Transverse colon (tissue), 4 donors: ENCODE measurements around the gene TUBB1. TPM values are rescaled to one million over a fixed set of nuclear protein-coding genes. Genes with fewer than 3 reads are reported as not detected.

Experiments
- DNase-seq: peaks from one replicate; pipeline ENCODE4 v3.0.0-alpha.2; 2019
- H3K27ac ChIP-seq, 4 donors: fragments of 200-600 bp; sonication (generic); 2 replicates each; pipeline ENCODE4 v1.5.1; 2016 to 2018; ENCODE audit warnings: inconsistent platforms in 4 of 4
- H3K27me3 ChIP-seq: fragments of 200-600 bp; sonication (generic); 2 replicates; pipeline ENCODE4 v1.5.1; 2017; ENCODE audit warnings: inconsistent platforms
- H3K36me3 ChIP-seq, 4 donors: fragments of 200-600 bp; sonication (generic); 2 replicates each; pipeline ENCODE4 v1.5.1; 2017 to 2019; ENCODE audit warnings: inconsistent platforms in 4 of 4
- H3K4me1 ChIP-seq, 4 donors: fragments of 200-600 bp; sonication (generic); 2 replicates each; pipeline ENCODE4 v1.5.1; 2017 to 2020; ENCODE audit warnings: inconsistent platforms in 4 of 4
- H3K4me3 ChIP-seq, 4 donors: fragments of 200-600 bp; sonication (generic); 1 replicate in 1 of 4; 2 replicates in 3 of 4; pipeline versions ENCODE4 v1.5.1 to v1.6.1; 2017 to 2019; ENCODE audit warnings: inconsistent platforms in 4 of 4
- H3K9me3 ChIP-seq, 2 donors: fragments of 200-600 bp; sonication (generic); 2 replicates each; pipeline ENCODE4 v1.5.1; 2017 to 2019; ENCODE audit warnings: inconsistent platforms in 2 of 2
- CTCF ChIP-seq, 5 experiments: fragments of 200-600 bp in 3 of 5; fragments of 450-650 bp in 2 of 5; sonication (generic) in 3 of 5; IDR thresholded peaks; 1 replicate in 2 of 5; 2 replicates in 3 of 5; pipeline ENCODE4 v1.5.1; 2016 to 2017; ENCODE audit warnings: antibody characterized with exemption in 5 of 5, inconsistent platforms in 3 of 5, mild to moderate bottlenecking in 2 of 5, moderate library complexity in 1 of 5
- EP300 ChIP-seq: sonication (generic); formaldehyde crosslinking; IDR thresholded peaks from one replicate; pipeline ENCODE4 v1.6.1; 2017; ENCODE audit warnings: antibody characterized with exemption, low read depth
- POLR2A ChIP-seq: fragments of 450-650 bp; IDR thresholded peaks from one replicate; pipeline ENCODE4 v1.6.1; 2016; ENCODE audit warnings: antibody characterized with exemption, mild to moderate bottlenecking, moderate library complexity
- POLR2AphosphoS5 ChIP-seq, 3 donors: sonication (generic); formaldehyde crosslinking; IDR thresholded peaks; one replicate each; pipeline ENCODE4 v1.6.1; 2016; ENCODE audit warnings: antibody characterized with exemption in 3 of 3
- WGBS, 2 donors: methylation state at CpG; one replicate each; pipeline ENCODE4 v1.1.5; 2018; ENCODE audit warnings: low coverage in 1 of 2; 5-methylcytosine and 5-hydroxymethylcytosine counted together
- in situ Hi-C, 4 donors: fragments of 200-750 bp; cut with MboI; loops; one replicate each; pipeline versions ENCODE4 v1.15.0 to v1.15.1; 2017; ENCODE audit warnings: low sequenced_read_pairs in 3 of 4, low pct_ligation_motif_present in 1 of 4, low pct_unique_long_range_greater_than_20kb in 1 of 4
- intact Hi-C: fragments of 100-400 bp; cut with DNase I; formaldehyde crosslinking; loops from one replicate; pipeline ENCODE4 v1.15.1; 2023; ENCODE audit warnings: low total_unique reads
- total RNA-seq, 4 donors: library from RNA; depleted of rRNA; stranded (reverse); fragments of >200 nt; gene quantifications; one replicate each; pipeline ENCODE4 v1.1.0, GENCODE V29; 2016

TUBB1 gene
- total RNA-seq, result not detected

- Histone ChIP-seq H3K9me3 (no peaks in the 10 kb centered on the region), H3K4me3 (no peak within 1 kb of the TSS), H3K27me3 (no peaks in the 10 kb centered on the region), H3K36me3 (peaks cover 0 to 5% (median 2%) of the 10 kb centered on the region in 4 donors), H3K4me1 (no peaks in the 10 kb centered on the region), H3K27ac (no peak within 1 kb of the TSS)
- TF ChIP-seq POLR2A, result no peak
- no peak for TF ChIP-seq EP300
- TF ChIP-seq CTCF (IDR thresholded peaks at IDR 0.05), result no peak
- no peak for TF ChIP-seq POLR2AphosphoS5 (IDR thresholded peaks at IDR 0.05)
- in situ Hi-C loops (no loop called here), intact Hi-C loops (no loop called here)
- no peak for DNase-seq
- 97 to 100% methylated on average over 2 to 5 of the region's 5 CpGs for WGBS, 2 donors
Measured at GRCh38 chr20:59019217-59019616, at the start of gene TUBB1. TSS of gene TUBB1 (plus strand) at chr20:59019429. CDS start at chr20:59019523, 94 bp downstream.

GRCh38 chr20:58969439-58969838 lies 49.8 kb upstream of the TUBB1 start:
- Histone ChIP-seq H3K9me3 (no peaks in the 10 kb centered on the region), H3K4me3 (no peak overlapping the region), H3K27ac (no peak overlapping the region), H3K4me1 (no peaks in the 10 kb centered on the region), H3K27me3 (peaks cover 8% of the 10 kb centered on the region), H3K36me3 (no peaks in the 10 kb centered on the region)
- in situ Hi-C loops, result no loop called here
- intact Hi-C loops, result no loop called here
- TF ChIP-seq POLR2AphosphoS5 (IDR thresholded peaks at IDR 0.05) (no peak), CTCF (IDR thresholded peaks at IDR 0.05) (no peak), POLR2A (no peak)
- WGBS, 2 donors, result 70 to 97% methylated on average over 2 of the region's 2 CpGs
- no peak for DNase-seq

GRCh38 chr20:58970146-58970545 lies 49.1 kb upstream of the TUBB1 start:
- Histone ChIP-seq H3K4me1 (no peaks in the 10 kb centered on the region), H3K27me3 (peaks cover 8% of the 10 kb centered on the region), H3K27ac (no peak overlapping the region), H3K4me3 (no peak overlapping the region), H3K36me3 (no peaks in the 10 kb centered on the region), H3K9me3 (peaks cover 1 to 4% of the 10 kb centered on the region in 2 donors)
- WGBS, 2 donors, result 78 to 80% methylated on average over 1 of the region's 1 CpG
- in situ Hi-C loops, result no loop called here
- TF ChIP-seq EP300, result no peak
- no peak for TF ChIP-seq POLR2AphosphoS5 (IDR thresholded peaks at IDR 0.05)
- no peak for TF ChIP-seq CTCF (IDR thresholded peaks at IDR 0.05)
- TF ChIP-seq POLR2A, result no peak
- DNase-seq, result no peak
- intact Hi-C loops, result no loop called here

GRCh38 chr20:58971429-58971828 lies 47.8 kb upstream of the TUBB1 start:
- H3K27me3 ChIP-seq, result peaks cover 5% of the 10 kb centered on the region
- in situ Hi-C loops (no loop called here), intact Hi-C loops (no loop called here)
- 77 to 100% methylated on average over 2 to 6 of the region's 6 CpGs for WGBS, 2 donors
- H3K9me3 ChIP-seq, result peaks cover 6 to 10% of the 10 kb centered on the region in 2 donors
- H3K27ac ChIP-seq, result no peak overlapping the region
- DNase-seq, result no peak
- TF ChIP-seq POLR2A (no peak), CTCF (IDR thresholded peaks at IDR 0.05) (no peak), POLR2AphosphoS5 (IDR thresholded peaks at IDR 0.05) (no peak), EP300 (no peak)
- H3K4me3 ChIP-seq, result no peak overlapping the region
- H3K36me3 ChIP-seq, result no peaks in the 10 kb centered on the region
- no peaks in the 10 kb centered on the region for H3K4me1 ChIP-seq
